COR-L47 (cell line): ENCODE measurements around the gene EDEM3.
A peak's percentile ranks its signal among the peaks of the same experiment; 100 is the strongest.
"Not testable (repeated sequence)": the region's sequence is repeated elsewhere in the genome, so short reads cannot be mapped to it uniquely, and the experiment has no call there.

Source experiments
- DNase-seq: peaks from one replicate; lab custom pipeline; 2025; lab: John Stamatoyannopoulos, UW

EDEM3 gene

DNA sequence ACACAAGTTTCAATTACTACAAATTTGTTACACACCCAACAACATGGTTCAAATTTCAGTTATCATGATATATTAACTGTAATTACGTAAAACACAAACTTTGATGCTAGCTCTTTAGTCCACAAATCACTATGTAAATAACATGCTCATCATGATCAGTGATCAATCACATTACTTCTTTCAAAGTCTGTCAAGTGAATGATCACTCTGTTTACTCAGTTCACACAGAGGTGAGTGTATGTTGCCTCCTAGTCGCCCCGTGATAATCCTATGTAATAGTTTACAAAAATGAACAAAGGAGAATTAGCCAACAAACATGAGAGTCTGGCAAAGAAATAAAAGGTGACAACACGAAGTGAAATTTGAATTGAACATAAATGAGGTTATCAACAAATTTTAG lies 14.3 kb downstream of the EDEM3 start:
- DNase-seq = no peak

DNA sequence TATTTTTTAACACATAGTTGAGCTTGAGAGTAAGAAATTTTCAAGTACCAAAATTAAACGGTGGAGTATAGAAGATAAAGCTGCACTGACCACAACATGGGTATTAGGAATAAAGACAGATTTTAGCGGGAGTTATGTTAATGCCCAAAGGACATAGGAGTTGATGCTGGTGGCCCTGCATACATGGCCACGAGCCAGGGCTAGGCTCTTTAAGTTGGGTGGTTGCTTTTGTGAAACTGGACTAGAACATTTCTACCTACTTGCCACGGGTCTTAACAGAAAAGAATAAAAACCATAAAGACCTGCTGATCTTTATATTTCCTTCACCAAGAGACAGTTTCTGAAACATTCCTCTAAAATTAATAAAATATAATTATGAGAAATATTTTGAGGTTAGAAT lies 14.9 kb downstream of the EDEM3 start:
- no peak for DNase-seq

DNA sequence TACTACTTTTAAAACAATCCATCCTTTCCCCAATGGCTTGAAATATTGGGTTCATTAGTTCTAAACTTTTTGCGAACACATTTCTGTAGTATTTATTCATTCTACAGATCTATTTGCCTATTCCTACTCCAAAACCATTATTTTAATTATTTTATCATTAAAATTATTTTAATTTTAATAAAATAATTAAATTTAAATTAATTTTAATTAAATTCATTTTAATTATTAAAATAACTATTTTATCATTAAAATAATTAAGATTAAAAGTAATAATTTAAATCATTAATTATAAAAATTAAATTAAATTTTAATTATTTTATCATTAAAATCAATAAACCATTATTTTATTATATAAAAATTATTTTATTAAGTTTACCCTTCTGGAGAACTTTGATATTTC lies 15.6 kb downstream of the EDEM3 start:
- no peak for DNase-seq

DNA sequence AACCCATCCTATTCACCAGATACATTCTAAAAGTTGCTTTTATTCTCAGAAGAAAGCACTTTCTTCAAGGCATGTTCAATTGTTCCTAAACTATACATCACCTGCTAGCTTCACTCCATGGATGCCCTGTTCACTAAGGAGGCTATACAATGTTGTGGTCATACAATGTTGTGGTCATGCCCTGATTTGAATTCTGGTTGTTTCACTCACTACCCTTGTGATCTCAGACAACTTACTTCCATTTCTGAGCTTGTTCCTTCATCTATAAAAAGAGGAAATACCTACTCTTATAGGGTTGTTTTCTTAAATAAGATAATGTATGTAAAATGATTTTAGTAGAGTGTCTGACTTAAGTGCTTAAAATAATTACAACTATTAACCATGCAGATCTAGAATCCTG lies 19.7 kb downstream of the EDEM3 start:
- no peak for DNase-seq

DNA sequence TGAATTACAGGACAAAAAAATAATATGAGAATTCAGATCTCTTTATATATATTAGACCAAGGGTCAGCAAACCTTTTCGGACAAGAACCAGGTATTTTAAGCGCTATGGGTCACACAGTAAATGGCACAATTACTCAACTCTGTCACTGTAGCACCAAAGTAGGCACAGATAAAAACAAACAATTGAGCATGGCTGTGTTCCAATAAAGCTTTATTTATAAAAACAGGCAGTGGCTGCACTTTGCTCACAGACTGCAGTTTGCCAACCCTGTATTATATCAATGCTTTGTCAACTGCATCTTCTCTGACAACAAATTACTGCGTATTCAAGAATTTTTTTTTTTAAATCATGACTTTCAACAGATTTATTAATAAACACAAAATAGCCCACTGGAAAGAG lies 29.8 kb downstream of the EDEM3 start:
- no peak for DNase-seq

DNA sequence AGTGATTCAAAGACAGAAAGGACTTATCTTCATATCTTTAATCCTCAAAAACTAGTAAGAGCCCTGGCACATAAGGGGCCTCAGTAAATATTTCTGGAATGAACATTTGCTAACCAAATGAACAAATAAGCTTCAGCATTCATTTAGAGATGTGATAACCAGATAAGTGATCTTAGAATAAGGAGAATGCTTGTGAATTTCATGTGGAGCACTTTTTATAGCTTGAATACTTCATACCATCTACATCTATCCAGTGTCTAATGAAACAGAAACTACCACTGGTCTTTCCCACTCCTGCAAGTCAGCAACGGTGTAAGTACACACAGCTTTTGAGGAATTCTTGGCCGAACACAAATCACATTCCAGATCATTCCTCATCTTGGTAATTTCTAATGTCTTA lies 38.5 kb downstream of the EDEM3 start:
- DNase-seq = no peak

DNA sequence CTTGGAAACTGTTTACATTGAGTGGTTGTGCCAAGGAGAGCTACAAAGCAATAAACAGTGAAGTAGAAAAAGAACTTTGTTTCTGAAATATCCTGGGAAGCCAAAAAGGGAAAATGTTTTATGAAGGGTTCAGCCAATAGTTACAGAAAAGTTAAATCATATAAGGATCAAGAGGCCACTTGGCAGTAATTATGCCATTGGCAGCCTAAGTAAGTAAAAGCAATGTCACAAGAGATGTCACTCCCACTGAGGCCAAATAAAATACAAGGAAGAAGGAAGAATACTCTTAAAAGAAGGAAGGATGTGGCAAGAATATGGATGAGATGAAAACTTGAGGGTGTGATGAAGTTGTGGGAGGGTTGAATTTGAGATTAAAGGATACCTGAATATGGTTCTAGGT lies 45.2 kb downstream of the EDEM3 start:
- DNase-seq = no peak

DNA sequence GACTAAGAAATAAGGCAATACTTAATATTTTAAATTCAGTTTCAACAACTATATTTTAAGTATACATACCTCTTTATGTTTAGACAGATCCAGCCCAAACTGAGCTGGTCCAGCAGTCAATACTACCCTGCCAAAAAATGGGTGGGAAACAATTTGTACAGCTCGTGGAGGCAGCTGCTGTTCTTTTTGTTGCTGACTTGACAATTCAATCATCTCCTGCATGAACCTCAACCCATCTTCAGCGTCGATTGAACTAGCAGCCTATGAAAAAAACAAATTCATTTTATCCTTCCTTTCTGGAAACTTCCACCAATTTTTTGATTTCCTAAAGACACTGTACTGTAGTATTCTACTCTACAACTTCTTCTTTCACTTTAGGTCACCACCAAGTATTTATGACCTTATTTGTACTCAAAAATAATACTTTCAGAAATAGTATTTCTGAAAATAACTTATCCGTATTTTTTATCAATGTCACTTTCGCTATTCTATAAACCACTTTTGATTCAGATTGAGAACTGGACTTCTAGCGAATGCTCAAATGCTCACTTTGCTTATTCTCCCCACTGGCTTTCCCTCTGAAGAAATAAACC lies 46.5 kb downstream of the EDEM3 start:
- DNase-seq = no peak

DNA sequence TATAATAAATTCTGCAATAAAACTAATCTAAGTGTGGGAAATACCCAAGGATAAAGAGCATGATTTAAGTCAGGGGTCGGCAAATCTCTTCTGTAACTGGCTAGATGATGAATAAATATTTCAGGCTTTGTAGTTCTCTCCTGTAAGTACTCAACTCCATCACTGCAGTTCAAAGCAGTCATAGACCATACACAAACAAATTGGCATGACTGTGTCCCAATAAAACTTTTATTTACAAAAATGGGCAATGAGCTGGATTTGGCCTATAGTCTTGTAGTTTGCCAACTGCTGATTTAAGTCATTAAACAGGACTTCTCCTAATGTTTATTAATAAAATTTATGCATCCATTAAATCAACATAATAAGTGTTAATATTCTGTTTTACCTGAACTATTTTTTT lies 49.4 kb downstream of the EDEM3 start:
- DNase-seq = no peak

DNA sequence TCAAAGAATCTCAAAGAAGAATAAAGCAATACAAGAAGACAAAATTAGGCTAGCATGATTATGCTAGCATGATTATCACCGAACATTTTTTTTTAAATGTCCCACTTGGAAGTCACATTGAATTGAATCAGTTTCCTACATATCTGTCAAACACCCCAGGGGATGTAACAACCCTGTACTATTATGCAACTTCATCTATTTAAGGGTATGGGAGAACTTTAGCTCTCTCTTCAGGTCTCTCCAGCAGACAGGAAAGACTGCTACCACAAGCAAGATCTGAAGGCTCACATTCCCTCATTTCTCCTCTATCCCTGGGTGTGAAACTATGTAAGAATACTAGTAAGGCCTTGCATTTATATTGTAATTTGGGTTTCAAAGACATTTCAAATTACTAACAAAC lies 52.8 kb downstream of the EDEM3 start:
- no peak for DNase-seq

DNA sequence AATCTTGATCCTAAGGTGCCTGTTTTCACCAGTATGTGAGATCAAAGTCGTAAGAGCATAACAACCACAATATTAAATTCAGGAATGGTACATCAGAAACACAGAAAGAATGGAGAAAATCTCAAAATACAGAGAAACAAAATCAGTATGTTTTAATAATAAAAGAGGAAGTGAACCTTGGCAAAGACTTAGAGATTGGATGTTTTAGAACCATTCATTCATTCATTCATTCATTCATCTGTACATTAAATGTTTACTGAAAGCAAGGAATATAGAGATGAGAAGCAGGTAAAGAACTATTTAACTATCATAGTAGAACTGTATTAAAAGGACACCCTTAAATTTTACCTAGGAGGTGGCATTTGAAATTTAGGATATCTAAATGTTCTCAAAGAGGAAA lies 55.7 kb downstream of the EDEM3 start:
- DNase-seq = no peak

DNA sequence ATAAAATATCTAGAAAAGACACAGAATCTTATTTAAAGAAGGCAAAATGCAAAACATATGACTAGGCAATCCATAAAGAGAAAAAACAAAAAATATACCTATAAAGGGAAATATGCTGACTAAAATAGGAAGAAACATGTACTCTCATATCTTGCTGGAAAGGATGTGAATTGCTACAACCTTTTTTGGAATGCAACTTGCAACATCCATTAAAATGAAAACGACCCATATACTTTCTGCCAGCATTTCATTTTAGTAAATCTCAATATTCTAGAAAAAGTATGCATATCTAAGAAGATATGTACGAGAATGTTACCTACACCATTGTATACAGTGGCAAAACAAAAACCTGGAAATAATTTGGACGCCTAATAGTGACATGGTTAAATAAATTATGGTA lies 56.6 kb downstream of the EDEM3 start:
- DNase-seq = no peak

DNA sequence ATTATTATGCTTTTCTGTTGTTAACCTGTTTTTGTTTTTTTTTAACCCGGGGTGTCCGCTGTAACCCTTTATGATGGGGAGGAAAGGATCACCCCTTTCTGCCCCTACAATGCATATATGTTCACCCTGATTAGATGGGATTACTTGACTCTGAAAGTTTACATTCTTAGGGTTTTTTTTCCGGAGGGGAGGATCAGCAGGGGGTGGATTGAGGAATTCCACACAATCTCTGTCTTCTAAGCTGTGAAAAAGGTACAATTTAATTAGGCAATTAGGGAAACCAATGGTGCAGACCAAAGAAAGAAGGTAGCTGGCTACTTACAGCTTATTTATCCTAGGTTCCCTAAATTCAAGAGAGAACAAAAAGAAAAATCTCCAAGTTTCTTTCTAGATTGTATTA lies 58.3 kb downstream of the EDEM3 start:
- DNase-seq = no peak

DNA sequence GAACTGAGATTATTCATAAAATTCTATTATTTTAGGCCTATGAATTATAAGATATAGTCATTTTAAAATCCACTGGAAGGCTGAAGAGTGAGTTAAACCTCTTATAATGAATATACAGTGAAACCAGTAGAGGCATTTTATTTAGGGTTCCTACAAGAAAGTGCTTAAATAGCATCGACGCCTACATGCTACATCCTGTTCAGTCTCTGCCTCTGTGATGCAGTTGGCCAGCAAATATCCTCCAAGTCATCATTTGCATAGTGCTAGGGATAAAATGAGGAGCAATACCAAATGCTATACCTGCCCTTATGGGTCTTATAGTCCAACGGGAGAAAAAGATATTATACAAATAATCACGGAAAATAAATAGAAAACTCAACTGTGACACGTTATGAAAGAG lies 59.6 kb downstream of the EDEM3 start:
- no peak for DNase-seq

DNA sequence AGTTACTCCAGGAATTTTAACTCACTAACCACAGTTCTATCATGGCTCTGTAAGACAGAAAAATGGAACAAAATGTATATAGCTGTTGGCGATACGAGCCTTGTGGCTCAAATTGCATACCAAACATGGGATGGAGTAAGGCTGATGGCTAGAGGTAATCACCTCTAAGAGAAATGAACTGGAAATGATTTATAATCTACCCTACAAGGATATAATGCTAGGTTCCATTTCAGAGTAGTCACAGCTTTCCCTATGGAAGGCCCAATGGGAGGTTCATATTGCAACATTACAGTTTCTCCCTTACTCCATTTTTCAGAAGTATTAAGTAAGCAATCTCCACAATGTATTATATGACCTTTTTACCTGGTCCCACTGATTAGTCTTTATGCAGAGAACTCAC lies 61.6 kb downstream of the EDEM3 start:
- no peak for DNase-seq

DNA sequence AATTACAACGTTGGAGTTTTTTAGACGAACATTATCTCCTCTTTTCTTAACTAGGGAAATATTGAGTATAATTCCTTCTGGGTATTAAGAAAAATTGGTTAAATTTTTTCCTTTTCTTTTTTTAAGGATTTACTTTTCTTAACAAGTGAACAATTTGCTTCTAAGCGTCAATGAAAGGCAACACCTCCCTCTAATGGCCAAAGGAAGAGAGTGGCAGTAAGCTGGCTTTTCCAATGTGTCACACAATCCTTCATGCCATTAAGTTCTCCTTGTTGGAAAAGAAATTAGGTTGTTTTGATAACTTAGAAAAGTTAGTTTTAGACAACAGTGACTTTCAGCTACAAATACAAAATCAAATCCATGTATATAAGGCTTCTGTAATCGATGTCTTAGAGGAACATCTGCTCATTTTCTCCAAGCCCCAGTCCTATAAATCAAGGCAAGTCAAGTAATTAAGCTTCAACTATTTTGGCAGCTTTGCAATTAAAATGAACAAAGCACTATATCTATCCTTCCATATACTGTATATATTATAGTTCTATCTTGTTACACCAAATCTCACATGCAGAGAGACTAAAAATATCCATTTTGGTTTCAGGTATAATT lies 62.8 kb downstream of the EDEM3 start:
- peak; percentile 18 for DNase-seq

DNA sequence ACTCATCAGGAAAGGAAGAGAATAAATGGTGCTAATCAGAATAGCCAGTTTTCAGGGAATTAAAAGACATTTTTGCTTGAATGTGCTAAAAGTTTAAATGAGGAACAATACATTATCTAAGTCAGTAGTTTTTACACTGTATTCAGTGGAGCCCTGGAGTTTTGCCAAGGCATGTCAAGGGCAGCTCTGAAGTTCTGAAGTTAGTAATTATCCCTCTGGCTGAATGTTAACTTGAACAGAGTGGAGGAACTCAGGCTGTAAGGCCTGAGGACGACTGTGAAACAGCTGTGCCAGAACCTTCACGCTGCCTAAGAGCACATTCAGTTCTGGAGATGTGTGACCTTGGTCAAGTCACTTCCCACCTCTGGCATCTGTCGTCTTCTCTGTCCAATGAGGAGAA lies 68.1 kb downstream of the EDEM3 start:
- DNase-seq = no peak

DNA sequence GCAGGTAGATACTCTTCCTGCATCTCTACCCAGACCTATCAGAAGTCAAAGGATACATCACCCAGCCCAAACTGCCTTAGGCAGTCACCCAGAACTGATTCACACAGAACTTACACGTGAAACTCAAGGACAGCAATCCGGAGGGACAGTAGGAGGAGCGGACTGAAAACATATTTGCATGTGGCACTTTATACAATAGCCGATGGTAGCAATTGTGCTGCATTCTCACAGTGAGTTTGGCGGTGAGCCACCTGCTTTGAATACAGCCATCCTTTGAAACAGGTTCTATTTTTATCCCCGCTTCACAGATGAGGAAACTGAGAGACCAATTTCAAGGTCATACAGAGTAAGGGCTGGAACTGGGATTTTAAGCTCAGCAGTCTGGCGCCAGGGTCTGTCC lies 69.5 kb downstream of the EDEM3 start:
- no peak for DNase-seq

DNA sequence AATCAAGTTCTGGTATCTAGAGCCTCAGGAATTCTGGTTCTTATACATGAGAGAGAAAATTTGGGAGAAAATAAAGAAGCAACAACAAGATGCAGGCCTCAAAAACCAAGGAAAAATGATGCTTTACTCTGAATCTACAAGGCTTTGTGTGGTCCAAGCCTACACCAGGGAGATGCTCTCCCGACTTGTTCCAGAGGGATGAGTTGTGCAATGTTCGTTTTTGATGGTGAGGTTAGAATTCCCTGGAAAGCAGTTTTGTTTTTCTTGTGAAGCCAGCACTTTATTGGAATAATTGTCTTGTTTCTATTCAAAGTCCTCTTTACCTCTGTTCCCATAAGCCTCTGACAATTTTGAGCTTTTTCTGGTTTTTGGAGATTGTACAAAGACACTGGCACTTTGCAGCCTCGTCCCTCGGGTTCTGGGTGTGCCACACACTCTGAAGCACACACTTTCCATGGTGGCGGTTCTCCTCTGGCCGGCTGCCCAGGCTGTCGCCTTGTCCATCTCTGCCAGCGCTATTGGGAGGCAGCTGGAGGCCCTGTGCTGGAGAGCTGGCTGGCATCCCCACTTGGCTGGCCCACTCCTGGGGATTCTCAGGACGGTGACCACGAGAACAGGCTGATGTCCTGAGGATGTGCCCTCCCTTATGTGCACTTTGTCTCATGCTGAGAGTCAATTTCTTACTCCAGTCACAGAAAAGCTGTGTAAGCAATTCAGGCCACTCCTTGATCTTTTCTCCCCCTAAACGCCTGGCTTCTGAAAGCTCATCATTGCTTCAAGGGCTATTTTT lies 70.2 kb downstream of the EDEM3 start:
- no peak for DNase-seq

DNA sequence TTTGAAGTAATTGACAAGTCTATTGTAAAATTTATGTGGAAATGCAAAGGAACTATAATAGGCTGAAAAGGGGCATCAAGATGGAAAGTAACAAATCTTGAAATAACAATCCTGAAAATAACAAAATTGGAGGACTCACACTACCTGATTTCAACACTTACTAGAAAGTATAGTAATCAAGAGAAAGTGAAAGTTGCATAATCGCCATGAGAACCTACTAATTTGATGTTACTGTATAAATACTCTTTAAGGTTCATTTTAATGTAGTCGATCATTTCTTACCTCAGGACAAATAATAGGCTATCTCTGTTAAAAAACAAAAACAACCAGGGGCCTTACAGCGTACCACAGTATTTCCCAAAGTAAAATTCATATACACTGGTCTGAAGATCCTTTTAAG lies 71.7 kb downstream of the EDEM3 start:
- no peak for DNase-seq

DNA sequence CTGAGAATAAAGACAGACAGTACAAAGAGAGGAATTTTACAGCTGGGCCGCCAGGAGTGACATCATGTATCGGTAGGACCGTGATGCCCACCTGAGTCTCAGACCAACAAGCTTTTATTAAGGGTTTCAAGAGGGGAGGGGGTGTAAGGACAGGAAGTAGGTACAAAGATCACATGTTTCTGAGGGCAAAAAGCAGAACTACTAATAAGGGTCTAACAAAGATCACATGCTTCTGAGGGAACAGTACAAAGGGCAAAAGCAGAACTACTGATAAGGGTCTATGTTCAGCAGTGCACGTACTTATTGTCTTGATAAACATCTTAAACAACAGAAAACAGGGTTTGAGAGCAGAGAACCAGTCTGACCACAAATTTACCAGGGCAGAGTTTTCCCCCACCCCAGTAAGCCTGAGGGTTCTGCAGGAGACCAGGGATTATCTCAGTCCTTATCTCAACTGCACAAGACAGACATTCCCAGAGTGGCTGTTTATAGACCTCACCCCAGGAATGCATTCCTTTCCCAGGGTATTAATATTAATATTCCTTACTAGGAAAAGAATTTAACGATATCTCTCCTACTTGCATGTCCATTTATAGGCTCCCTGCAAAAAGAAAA lies 73.9 kb downstream of the EDEM3 start:
- DNase-seq = not testable (repeated sequence)

DNA sequence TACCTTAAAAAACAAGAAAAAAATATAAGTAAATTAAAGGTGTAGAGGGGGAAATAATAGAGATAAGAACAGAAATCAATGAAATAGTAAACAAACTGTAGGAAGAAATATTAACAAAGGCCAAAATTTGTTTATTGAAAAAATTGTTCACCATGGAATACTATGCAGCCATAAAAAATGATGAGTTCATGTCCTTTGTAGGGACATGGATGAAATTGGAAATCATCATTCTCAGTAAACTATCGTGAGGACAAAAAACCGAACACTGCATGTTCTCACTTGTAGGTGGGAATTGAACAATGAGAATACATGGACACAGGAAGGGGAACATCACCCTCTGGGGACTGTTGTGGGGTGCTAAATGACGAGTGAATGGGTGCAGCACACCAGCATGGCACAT lies 75.2 kb downstream of the EDEM3 start:
- DNase-seq = not testable (repeated sequence)

DNA sequence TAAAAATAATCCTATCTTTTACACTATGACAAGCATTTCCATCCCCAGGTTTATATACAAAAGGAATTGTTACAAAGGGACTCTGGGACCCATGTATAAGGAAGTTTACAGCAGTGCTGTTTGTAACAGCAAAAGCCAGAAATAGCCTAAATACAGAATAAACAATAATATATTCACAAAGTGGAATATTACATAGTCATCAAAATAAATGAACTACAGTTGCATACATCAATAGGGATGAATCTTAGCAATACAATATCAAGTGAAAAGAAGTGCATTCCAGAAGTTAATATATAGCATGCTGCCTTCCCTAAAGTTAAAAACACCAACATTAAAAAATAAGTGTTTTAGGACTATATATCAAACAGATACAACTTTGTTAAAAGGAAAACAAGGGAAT lies 77.3 kb downstream of the EDEM3 start:
- DNase-seq = no peak
